SK-N-SH (cell line): ENCODE data around the gene NAPG. TPM values are rescaled to one million over a fixed set of nuclear protein-coding genes. Genes with fewer than 3 reads are reported as not detected.

Experiments
- CTCF ChIA-PET: fragments of 300-600, 350-600 bp; formaldehyde crosslinking; extraction: SDS; loops from one replicate; lab custom pipeline; 2021; lab: Yijun Ruan, JAX
- POLR2A ChIA-PET: fragments of 350-600 bp; sonication (Branson Sonifier 250); formaldehyde crosslinking; extraction: SDS; loops from one replicate; lab custom pipeline; 2020; ENCODE audit warnings: antibody characterized with exemption, inconsistent platforms; lab: Yijun Ruan, JAX
- DNase-seq: peaks from one replicate; pipeline ENCODE4 v3.0.0; 2012
- H2AFZ ChIP-seq: fragments of 200-600 bp; sonication (generic); 2 replicates; pipeline ENCODE4 v1.8.1; 2016; ENCODE audit warnings: antibody characterized with exemption, mild to moderate bottlenecking, low read depth
- H3F3A ChIP-seq: fragments of 200-600 bp; sonication (generic); replicated peaks from 2 replicates; pipeline ENCODE3; 2016; ENCODE audit warnings: antibody characterized with exemption, mild to moderate bottlenecking; ENCODE audit not compliant: insufficient read depth
- H3K27ac ChIP-seq, 2 experiments: fragments of 200-500 bp in 1 of 2; fragments of 200-600 bp in 1 of 2; sonication (Bioruptor generic) in 1 of 2; sonication (generic), shearing (Covaris generic) in 1 of 2; 2 replicates each; pipeline versions ENCODE4 v1.5.1 to v1.6.1; 2014 to 2016; ENCODE audit warnings: low read depth in 2 of 2, inconsistent platforms in 1 of 2, low read length in 1 of 2, mild to moderate bottlenecking in 1 of 2, mixed read lengths in 1 of 2
- H3K27me3 ChIP-seq: fragments of 200-600 bp; sonication (generic), shearing (Covaris generic); 2 replicates; pipeline ENCODE4 v1.6.1; 2016; ENCODE audit warnings: mixed run types; ENCODE audit not compliant: insufficient read depth
- H3K36me3 ChIP-seq, 2 experiments: fragments of 200-500 bp in 1 of 2; fragments of 200-600 bp in 1 of 2; sonication (Bioruptor generic) in 1 of 2; sonication (generic) in 1 of 2; replicated peaks in 1 of 2; 2 replicates each; pipeline versions ENCODE3 to v1.5.1; 2014 to 2016; ENCODE audit warnings: low read length in 1 of 2, mild to moderate bottlenecking in 1 of 2; ENCODE audit not compliant: insufficient read depth in 2 of 2, control insufficient read depth in 1 of 2
- H3K4me1 ChIP-seq, 2 experiments: fragments of 200-500 bp in 1 of 2; fragments of 200-600 bp in 1 of 2; sonication (Bioruptor generic) in 1 of 2; sonication (generic), shearing (Covaris generic) in 1 of 2; 2 replicates each; pipeline versions ENCODE4 v1.5.1 to v1.6.1; 2014 to 2016; ENCODE audit warnings: low read depth in 1 of 2, low read length in 1 of 2, mixed run types in 1 of 2; ENCODE audit not compliant: insufficient read depth in 2 of 2, control insufficient read depth in 1 of 2
- H3K4me2 ChIP-seq: fragments of 200-600 bp; sonication (generic), shearing (Covaris generic); 2 replicates; pipeline ENCODE4 v1.6.1; 2017; ENCODE audit warnings: mixed run types
- H3K4me3 ChIP-seq, 2 experiments: fragments of 200-500 bp in 1 of 2; fragments of 200-600 bp in 1 of 2; sonication (Bioruptor generic) in 1 of 2; sonication (generic), shearing (Covaris generic) in 1 of 2; 2 replicates each; pipeline versions ENCODE4 v1.5.1 to v1.8.1; 2014 to 2016; ENCODE audit warnings: low read depth in 2 of 2, inconsistent platforms in 1 of 2, low read length in 1 of 2, mild to moderate bottlenecking in 1 of 2, mixed read lengths in 1 of 2, moderate library complexity in 1 of 2
- H3K79me2 ChIP-seq: fragments of 200-600 bp; sonication (generic); 2 replicates; pipeline ENCODE4 v1.8.1; 2017; ENCODE audit warnings: mild to moderate bottlenecking; ENCODE audit not compliant: insufficient read depth
- H3K9ac ChIP-seq: fragments of 200-600 bp; sonication (generic); 2 replicates; pipeline ENCODE4 v1.6.1; 2017; ENCODE audit warnings: mixed run types
- H3K9me2 ChIP-seq: fragments of 200-600 bp; sonication (generic); 2 replicates; pipeline ENCODE4 v1.6.1; 2017; ENCODE audit warnings: mixed run types
- H3K9me3 ChIP-seq: fragments of 200-600 bp; sonication (generic); 2 replicates; pipeline ENCODE4 v1.6.1; 2017; ENCODE audit warnings: mixed run types, mild to moderate bottlenecking, moderate library complexity
- H4K20me1 ChIP-seq: fragments of 200-600 bp; sonication (generic); 2 replicates; pipeline ENCODE4 v1.6.1; 2017; ENCODE audit warnings: mild to moderate bottlenecking, mixed run types; ENCODE audit not compliant: insufficient read depth
- GATA2 ChIP-seq: sonication (generic); formaldehyde crosslinking; IDR thresholded peaks from 2 replicates; pipeline ENCODE4 v1.5.0; 2020; ENCODE audit warnings: mild to moderate bottlenecking, missing genetic modification reagents
- REST ChIP-seq: IDR thresholded peaks from 2 replicates; pipeline ENCODE4 v1.6.1; 2012; ENCODE audit warnings: mild to moderate bottlenecking, low read depth, low read length, moderate library complexity
- TEAD4 ChIP-seq: IDR thresholded peaks from 2 replicates; pipeline ENCODE4 v1.4.0; 2012; ENCODE audit warnings: mild to moderate bottlenecking, borderline replicate concordance; ENCODE audit not compliant: insufficient read depth
- USF1 ChIP-seq: IDR thresholded peaks from 2 replicates; pipeline ENCODE4 v1.4.0; 2012; ENCODE audit warnings: low read depth, borderline replicate concordance
- YY1 ChIP-seq: IDR thresholded peaks from 2 replicates; pipeline ENCODE4 v1.4.0; 2012; ENCODE audit warnings: low read depth, mild to moderate bottlenecking
- ZBTB33 ChIP-seq: IDR thresholded peaks from 2 replicates; pipeline ENCODE4 v1.4.0; 2012; ENCODE audit warnings: low read depth, borderline replicate concordance
- WGBS: methylation state at CpG from one replicate; pipeline ENCODE4 v1.1.6; 2017; ENCODE audit warnings: low lambda C conversion rate; 5-methylcytosine and 5-hydroxymethylcytosine counted together
- polyA plus RNA-seq, 3 experiments: library from polyadenylated mRNA; depleted of rRNA; stranded (reverse); fragments of >200 nt; gene quantifications; 2 replicates each; pipeline ENCODE4 v1.2.3, GENCODE V29; 2012
- TF ChIP-seq, protein P1 (sequence below): fragments of 150-350 bp; IDR thresholded peaks from 2 replicates; pipeline ENCODE4 v1.6.1; 2017; ENCODE audit warnings: antibody characterized with exemption, low read length, low read depth, borderline replicate concordance
- TF ChIP-seq, protein P2 (sequence below): IDR thresholded peaks from 2 replicates; pipeline ENCODE4 v1.4.0; 2012; ENCODE audit warnings: low read depth

The NAPG gene
- polyA plus RNA-seq, 1 of the 3 experiments (the other 2 are of a cell fraction): 9.2 TPM

GRCh38 chr18:10481831-10482230, 44.0 kb upstream of the NAPG start:
- ChIA-PET POLR2A (no interaction called here), CTCF (interaction anchor here (0.7 kb wide), 1 partner anchor 344 kb away, joined by 3 read pairs; no protein-coding TSS in a partner anchor)
- H3K9me2 ChIP-seq: no peaks in the 10 kb centered on the region
- no peak overlapping the region for H3K9ac ChIP-seq
- no peaks in the 10 kb centered on the region; the same call in 1 of the 2 replicates for H3K27me3 ChIP-seq
- no peak overlapping the region for H3K27ac ChIP-seq
- H3K79me2 ChIP-seq: no peaks in the 10 kb centered on the region
- H3K4me2 ChIP-seq: no peak overlapping the region
- peaks cover 0 to 2% of the 10 kb centered on the region in 2 experiments; a peak in 2 of 4 replicates for H3K4me1 ChIP-seq
- H3K4me3 ChIP-seq: no peak overlapping the region
- H3K9me3 ChIP-seq: no peaks in the 10 kb centered on the region
- no peak for TF ChIP-seq YY1
- no peak for TF ChIP-seq TEAD4
- no peak for TF ChIP-seq USF1
- TF ChIP-seq, protein P1, sequence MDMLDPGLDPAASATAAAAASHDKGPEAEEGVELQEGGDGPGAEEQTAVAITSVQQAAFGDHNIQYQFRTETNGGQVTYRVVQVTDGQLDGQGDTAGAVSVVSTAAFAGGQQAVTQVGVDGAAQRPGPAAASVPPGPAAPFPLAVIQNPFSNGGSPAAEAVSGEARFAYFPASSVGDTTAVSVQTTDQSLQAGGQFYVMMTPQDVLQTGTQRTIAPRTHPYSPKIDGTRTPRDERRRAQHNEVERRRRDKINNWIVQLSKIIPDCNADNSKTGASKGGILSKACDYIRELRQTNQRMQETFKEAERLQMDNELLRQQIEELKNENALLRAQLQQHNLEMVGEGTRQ: no peak
- no peak for TF ChIP-seq GATA2
- TF ChIP-seq, protein P2, sequence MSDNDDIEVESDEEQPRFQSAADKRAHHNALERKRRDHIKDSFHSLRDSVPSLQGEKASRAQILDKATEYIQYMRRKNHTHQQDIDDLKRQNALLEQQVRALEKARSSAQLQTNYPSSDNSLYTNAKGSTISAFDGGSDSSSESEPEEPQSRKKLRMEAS: no peak
- TF ChIP-seq REST: no peak
- no peak for TF ChIP-seq ZBTB33
- WGBS: 36% methylated on average over 9 of the region's 9 CpGs
- no peaks in the 10 kb centered on the region for H3K36me3 ChIP-seq
- no peaks in the 10 kb centered on the region for H3F3A ChIP-seq
- H2AFZ ChIP-seq: no peak overlapping the region
- no peak for DNase-seq
- no peaks in the 10 kb centered on the region for H4K20me1 ChIP-seq
